Neural cell (in vitro differentiated cells): ENCODE measurements around the gene ELOVL2. TPM values are rescaled to one million over a fixed set of nuclear protein-coding genes. Genes with fewer than 3 reads are reported as not detected.

Source experiments
- H2AFZ ChIP-seq: fragments of 200-600, 300-800 bp; sonication (generic), shearing (Covaris generic); 2 replicates; pipeline ENCODE4 v1.6.0; 2014; ENCODE audit warnings: low read depth, mild to moderate bottlenecking, antibody characterized with exemption, low read length, moderate library complexity
- H3F3A ChIP-seq: fragments of 200-600 bp; shearing (Covaris generic); 2 replicates; pipeline ENCODE4 v1.6.1; 2016; ENCODE audit warnings: mild to moderate bottlenecking, moderate library complexity, mixed read lengths, antibody characterized with exemption, low read length; ENCODE audit not compliant: insufficient read depth, poor library complexity, severe bottlenecking
- H3K27ac ChIP-seq: fragments of 200-600, 300-800 bp; sonication (generic), shearing (Covaris generic); 2 replicates; pipeline ENCODE4 v1.5.1; 2014; ENCODE audit warnings: mild to moderate bottlenecking, low read length, moderate library complexity
- H3K27me3 ChIP-seq: fragments of 300-800, 200-600 bp; sonication (generic), shearing (Covaris generic); 2 replicates; pipeline ENCODE4 v1.6.0; 2014; ENCODE audit warnings: mild to moderate bottlenecking, low read depth, low read length, moderate library complexity; ENCODE audit not compliant: insufficient read depth
- H3K36me3 ChIP-seq: fragments of 300-800, 200-600 bp; sonication (generic), shearing (Covaris generic); 2 replicates; pipeline ENCODE4 v1.5.1; 2014; ENCODE audit warnings: mild to moderate bottlenecking, antibody characterized with exemption, low read length, moderate library complexity; ENCODE audit not compliant: insufficient read depth
- H3K4me2 ChIP-seq: fragments of 300-800, 200-600 bp; sonication (generic), shearing (Covaris generic); 2 replicates; pipeline ENCODE4 v1.6.0; 2014; ENCODE audit warnings: mild to moderate bottlenecking, low read length
- H3K4me3 ChIP-seq: fragments of 300-800, 200-600 bp; sonication (generic), shearing (Covaris generic); 2 replicates; pipeline ENCODE4 v1.5.1; 2014; ENCODE audit warnings: mild to moderate bottlenecking, low read length, moderate library complexity
- H3K79me2 ChIP-seq: fragments of 200-600 bp; shearing (Covaris generic); replicated peaks from 2 replicates; pipeline ENCODE4 v1.6.0; 2014; ENCODE audit warnings: mild to moderate bottlenecking, low read length, moderate library complexity; ENCODE audit not compliant: insufficient read depth
- H3K9ac ChIP-seq: fragments of 300-800, 200-600 bp; sonication (generic), shearing (Covaris generic); 2 replicates; pipeline ENCODE4 v1.6.1; 2016; ENCODE audit warnings: mild to moderate bottlenecking, low read length, mixed read lengths
- H3K9me2 ChIP-seq: fragments of 200-600 bp; shearing (Covaris generic); 2 replicates; pipeline ENCODE4 v1.6.1; 2016; ENCODE audit warnings: mild to moderate bottlenecking, low read length, mixed read lengths; ENCODE audit not compliant: insufficient read depth
- H3K9me3 ChIP-seq: fragments of 200-600, 300-800 bp; sonication (generic), shearing (Covaris generic); 2 replicates; pipeline ENCODE4 v1.6.1; 2016; ENCODE audit warnings: mild to moderate bottlenecking, mixed run types, low read length, moderate library complexity, mixed read lengths
- H4K20me1 ChIP-seq: fragments of 200-600 bp; shearing (Covaris generic); 2 replicates; pipeline ENCODE4 v1.6.1; 2016; ENCODE audit warnings: mild to moderate bottlenecking, mixed run types; ENCODE audit not compliant: insufficient read depth
- CTCF ChIP-seq: fragments of 450-650 bp; IDR thresholded peaks from 2 replicates; pipeline ENCODE4 v1.5.1; 2014; ENCODE audit warnings: antibody characterized with exemption, mild to moderate bottlenecking, moderate library complexity; ENCODE audit not compliant: poor library complexity, severe bottlenecking
- EP300 ChIP-seq: fragments of 450-650 bp; conservative IDR thresholded peaks from 2 replicates; pipeline ENCODE4 v1.6.1; 2014; ENCODE audit warnings: antibody characterized with exemption, mild to moderate bottlenecking, moderate library complexity; ENCODE audit not compliant: poor library complexity, severe bottlenecking
- EZH2 ChIP-seq: fragments of 200-600, 300-800 bp; shearing (Covaris generic), sonication (generic); IDR thresholded peaks from 2 replicates; pipeline ENCODE4 v1.6.1; 2014; ENCODE audit warnings: antibody characterized with exemption, low read length, borderline replicate concordance, mild to moderate bottlenecking; ENCODE audit not compliant: insufficient read depth, poor library complexity, severe bottlenecking
- MXI1 ChIP-seq: fragments of 450-650 bp; conservative IDR thresholded peaks from 2 replicates; pipeline ENCODE4 v1.6.1; 2014; ENCODE audit warnings: antibody characterized with exemption, mild to moderate bottlenecking; ENCODE audit not compliant: poor library complexity, severe bottlenecking
- POLR2AphosphoS5 ChIP-seq: IDR thresholded peaks from 2 replicates; pipeline ENCODE4 v1.6.1; 2012
- RAD21 ChIP-seq: fragments of 450-650 bp; conservative IDR thresholded peaks from 2 replicates; pipeline ENCODE4 v1.6.1; 2014; ENCODE audit warnings: antibody characterized with exemption, mild to moderate bottlenecking, moderate library complexity
- REST ChIP-seq: IDR thresholded peaks from 2 replicates; pipeline ENCODE4 v1.6.1; 2012; ENCODE audit warnings: borderline replicate concordance
- SMC3 ChIP-seq: fragments of 450-650 bp; conservative IDR thresholded peaks from 2 replicates; pipeline ENCODE4 v1.6.1; 2014; ENCODE audit warnings: antibody characterized with exemption, mild to moderate bottlenecking, moderate library complexity; ENCODE audit not compliant: poor library complexity
- TAF1 ChIP-seq: IDR thresholded peaks from 2 replicates; pipeline ENCODE4 v1.6.1; 2012; ENCODE audit warnings: low read depth
- polyA plus RNA-seq: library from polyadenylated mRNA; depleted of rRNA; stranded (reverse); fragments of >200 nt; gene quantifications from 2 replicates; pipeline ENCODE4 v1.2.3, GENCODE V29; 2014

The ELOVL2 gene
- polyA plus RNA-seq, 1 donor from 2014 or later = 5.4 TPM

- Histone ChIP-seq H3K9ac (no peak overlapping the region), H2AFZ (no peak overlapping the region), H3F3A (no peaks in the 10 kb centered on the region), H3K36me3 (no peaks in the 10 kb centered on the region), H3K27me3 (no peaks in the 10 kb centered on the region), H3K9me2 (no peaks in the 10 kb centered on the region), H3K4me3 (no peak overlapping the region), H3K9me3 (no peaks in the 10 kb centered on the region), H3K79me2 (no peaks in the 10 kb centered on the region), H3K4me2 (no peak overlapping the region), H4K20me1 (no peaks in the 10 kb centered on the region), H3K27ac (no peak overlapping the region)
- no peak for TF ChIP-seq TAF1
- TF ChIP-seq MXI1 = no peak
- TF ChIP-seq EP300 = no peak
- no peak for TF ChIP-seq REST
- TF ChIP-seq SMC3 = no peak
- TF ChIP-seq RAD21 = no peak
- TF ChIP-seq EZH2 = no peak
- TF ChIP-seq CTCF = no peak
- TF ChIP-seq POLR2AphosphoS5 = no peak
Measured at GRCh38 chr6:11016452-11016851, 27.7 kb downstream of the ELOVL2 start.

GRCh38 chr6:11015102-11015501 lies 29.0 kb downstream of the ELOVL2 start:
- no peak overlapping the region for H3K27ac ChIP-seq
- no peaks in the 10 kb centered on the region for H3K9me2 ChIP-seq
- H3K79me2 ChIP-seq = no peaks in the 10 kb centered on the region
- no peaks in the 10 kb centered on the region for H3K36me3 ChIP-seq
- no peak overlapping the region for H3K9ac ChIP-seq
- H3K4me3 ChIP-seq = no peak overlapping the region
- no peaks in the 10 kb centered on the region for H3F3A ChIP-seq
- H3K4me2 ChIP-seq = no peak overlapping the region
- no peaks in the 10 kb centered on the region for H4K20me1 ChIP-seq
- H3K9me3 ChIP-seq = no peaks in the 10 kb centered on the region
- no peak overlapping the region for H2AFZ ChIP-seq
- no peak for TF ChIP-seq REST
- TF ChIP-seq CTCF = no peak
- TF ChIP-seq EP300 = no peak
- TF ChIP-seq TAF1 = no peak
- TF ChIP-seq RAD21 = no peak
- no peaks in the 10 kb centered on the region for H3K27me3 ChIP-seq
